ENCODE data around the gene ANKRD44.

The ANKRD44 gene

DNA sequence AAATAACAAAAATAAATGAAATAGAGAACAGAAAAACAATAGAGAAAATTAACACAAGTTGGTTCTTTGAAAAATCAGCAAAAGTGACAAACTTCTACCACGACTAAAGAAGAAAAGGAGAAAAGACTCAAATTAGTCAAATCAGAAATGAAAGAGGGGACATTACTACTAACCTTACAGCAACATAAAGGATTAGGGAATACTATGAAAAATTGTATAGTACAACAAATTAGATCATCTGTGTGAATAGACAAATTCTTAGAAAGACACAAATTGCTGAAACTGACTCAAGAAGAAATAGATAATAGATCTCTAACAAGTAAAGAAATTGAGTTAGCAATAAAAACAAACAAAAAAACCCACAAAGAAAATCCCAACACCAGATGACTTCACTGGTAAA, 335.6 kb downstream of the ANKRD44 start:
- H3K4me3 ChIP-seq (ENCODE audit: low read depth, low read length), result no peak overlapping the region
- DNase-seq (ENCODE audit: low read depth), result no peak
- no peak for TF ChIP-seq CTCF (IDR thresholded peaks at IDR 0.05; ENCODE audit: control insufficient read depth, extremely low read depth, insufficient read depth)

DNA sequence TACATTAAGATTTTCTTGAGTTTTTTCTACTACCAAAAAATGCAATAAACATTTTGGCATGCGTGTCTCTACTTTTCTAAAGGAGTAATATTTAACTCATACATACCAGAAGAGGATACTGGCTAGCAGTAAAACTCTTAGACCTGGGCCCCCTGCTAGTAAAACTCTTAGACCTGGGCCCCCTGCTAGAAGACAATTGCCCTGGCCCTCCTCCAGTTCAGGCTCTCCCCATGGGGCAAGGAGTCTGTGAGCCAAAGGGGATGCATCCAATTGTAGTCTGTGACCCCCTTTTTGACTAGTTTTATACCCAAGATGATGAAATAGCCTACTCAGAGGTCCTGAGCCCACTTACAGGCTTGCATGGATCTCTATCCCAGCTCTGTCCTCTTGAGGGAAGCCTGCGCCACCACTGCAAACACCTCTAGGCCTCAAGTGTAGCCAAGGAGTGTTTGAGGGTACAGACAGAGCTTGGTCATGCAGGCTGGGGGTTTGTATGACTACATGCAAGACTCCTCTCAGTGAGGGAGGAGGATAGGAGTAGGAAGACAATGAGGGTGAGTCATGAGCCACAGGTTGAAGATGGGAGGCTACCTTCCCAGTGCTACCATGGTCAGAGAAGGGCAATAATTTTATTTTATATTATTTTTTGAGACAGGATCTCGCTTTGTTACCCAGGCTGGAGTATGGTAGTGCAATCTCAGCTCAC, 338.9 kb downstream of the ANKRD44 start:
- H3K4me3 ChIP-seq (ENCODE audit: low read depth, low read length), result no peak overlapping the region
- TF ChIP-seq CTCF (IDR thresholded peaks at IDR 0.05; ENCODE audit: control insufficient read depth, extremely low read depth, insufficient read depth), result no peak
- no peak for DNase-seq (ENCODE audit: low read depth)

GRCh38 chr2:196970099-196970498, 340.5 kb downstream of the ANKRD44 start:
- no peak for DNase-seq (ENCODE audit: low read depth)
- no peak for TF ChIP-seq CTCF (IDR thresholded peaks at IDR 0.05; ENCODE audit: control insufficient read depth, extremely low read depth, insufficient read depth)
- no peak overlapping the region for H3K4me3 ChIP-seq (ENCODE audit: low read depth, low read length)

- TF ChIP-seq CTCF (IDR thresholded peaks at IDR 0.05; ENCODE audit: control insufficient read depth, extremely low read depth, insufficient read depth), result no peak
- no peak for DNase-seq (ENCODE audit: low read depth)
- H3K4me3 ChIP-seq (ENCODE audit: low read depth, low read length), result no peak overlapping the region
These were observed 342.1 kb downstream of the ANKRD44 start for GRCh38 chr2:196968516-196968915.

- no peak for DNase-seq (ENCODE audit: low read depth)
- H3K4me3 ChIP-seq (ENCODE audit: low read depth, low read length), result no peak overlapping the region
- no peak for TF ChIP-seq CTCF (IDR thresholded peaks at IDR 0.05; ENCODE audit: control insufficient read depth, extremely low read depth, insufficient read depth)
These were observed 342.8 kb downstream of the ANKRD44 start for GRCh38 chr2:196967775-196968174.

DNA sequence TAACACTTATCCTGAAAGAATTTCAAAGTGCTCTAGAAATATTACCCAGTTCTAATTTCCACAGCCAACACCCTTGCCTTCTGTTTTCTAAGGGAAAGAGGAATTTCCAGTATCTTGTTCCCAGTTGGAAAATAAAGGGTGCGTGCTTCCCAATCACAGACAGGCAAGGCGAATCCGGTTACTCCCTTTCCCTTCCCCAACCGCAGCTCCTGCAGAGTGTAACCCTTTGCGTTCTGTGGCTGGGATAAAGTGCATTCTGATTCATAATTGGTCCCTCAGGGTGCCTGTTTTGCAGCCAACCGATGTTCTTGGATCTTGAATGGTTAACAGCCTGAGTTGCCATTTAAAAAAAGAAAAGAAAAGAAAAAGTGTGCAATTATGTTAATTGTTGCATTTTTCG, 343.5 kb downstream of the ANKRD44 start:
- no peak for TF ChIP-seq CTCF (IDR thresholded peaks at IDR 0.05; ENCODE audit: control insufficient read depth, extremely low read depth, insufficient read depth)
- no peak overlapping the region for H3K4me3 ChIP-seq (ENCODE audit: low read depth, low read length)
- DNase-seq (ENCODE audit: low read depth), result no peak

GRCh38 chr2:196966061-196966460, 344.5 kb downstream of the ANKRD44 start:
- DNase-seq (ENCODE audit: low read depth), result no peak
- TF ChIP-seq CTCF (IDR thresholded peaks at IDR 0.05; ENCODE audit: control insufficient read depth, extremely low read depth, insufficient read depth), result no peak

More at GRCh38 chr2:196966061-196966460, 344.5 kb downstream of the ANKRD44 start:
- no peak overlapping the region for H3K4me3 ChIP-seq (ENCODE audit: low read depth, low read length)
